ENCODE results near the gene COPG2.

DNA sequence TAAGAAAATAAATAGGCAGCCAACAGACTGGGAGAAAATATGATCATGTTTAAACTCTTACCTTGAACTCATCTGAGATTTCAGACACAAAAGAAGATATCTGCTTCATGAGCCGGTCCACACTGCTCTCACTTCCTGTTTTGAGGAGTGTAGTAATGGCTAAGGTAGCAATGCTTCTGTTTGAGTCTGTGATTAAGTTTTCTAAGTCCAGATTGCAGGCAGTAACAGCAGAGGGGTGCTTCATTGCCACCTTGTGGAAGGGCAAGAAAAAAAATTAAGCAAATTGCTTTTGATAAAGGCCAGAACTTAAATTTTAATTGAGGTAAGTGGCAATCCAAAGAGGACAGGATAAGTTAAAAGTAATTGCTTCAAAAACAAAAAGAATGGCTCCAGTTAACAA is 107.6 kb downstream of the COPG2 start:
- TF ChIP-seq CTCF (IDR thresholded peaks at IDR 0.05 in 4 of 5, conservative IDR thresholded peaks at IDR 0.05 in 1 of 5) (no peak), POLR2A (IDR thresholded peaks at IDR 0.05) (no peak)
